Measurements from ENCODE around the gene ARHGAP26. TPM values are rescaled to one million over a fixed set of nuclear protein-coding genes. Genes with fewer than 3 reads are reported as not detected.
A peak's percentile ranks its signal among the peaks of the same experiment; 100 is the strongest.

The ARHGAP26 gene
- total and polyA plus RNA-seq, 2 donors (not counting 3 experiments of a cell fraction or from before 2014, with no cell fraction given), result 3.1 to 16.2 TPM

DNA sequence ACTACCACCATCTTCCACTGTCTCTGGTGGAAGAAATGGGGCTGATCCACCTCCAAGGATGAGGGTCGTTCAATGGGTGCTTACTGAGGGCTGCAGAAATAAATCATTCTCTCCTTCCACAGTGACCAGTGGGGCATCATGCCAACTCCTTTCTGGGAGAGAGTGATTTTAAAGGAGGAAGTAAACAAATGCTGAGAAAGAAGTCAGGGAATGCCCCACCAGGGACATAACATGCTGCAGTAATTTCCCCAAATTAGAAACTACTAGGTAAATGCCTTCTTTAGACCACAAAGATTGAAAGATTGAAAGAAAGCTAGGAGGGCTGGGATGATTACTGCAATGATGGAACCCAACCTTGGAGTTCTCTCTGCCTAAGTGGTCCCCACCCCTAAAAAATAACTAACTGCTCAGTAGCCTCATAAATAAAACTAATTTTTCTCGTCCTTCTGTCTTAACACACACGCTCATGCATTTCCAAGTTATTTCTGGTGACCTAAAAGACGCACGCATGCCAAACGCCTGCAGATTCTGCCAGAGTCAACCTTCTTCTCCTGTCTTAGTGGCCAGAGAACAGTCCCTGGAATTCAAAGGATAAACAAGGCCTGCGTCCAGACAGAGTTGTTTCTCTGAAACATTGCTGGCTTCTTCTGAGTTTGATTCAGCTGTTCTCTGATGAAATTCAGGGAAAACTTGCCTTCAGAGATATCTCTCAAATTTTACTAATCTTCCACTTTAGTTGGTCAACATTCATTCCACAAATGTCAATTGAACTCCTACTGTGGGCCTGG is 383.3 kb downstream of the ARHGAP26 start:
- Histone ChIP-seq H3K4me2 (ENCODE audit: insufficient read depth, low read length) (no peak overlapping the region), H3K27ac (ENCODE audit: insufficient read depth, low read depth, low read length) (no peak overlapping the region), H3K79me2 (ENCODE audit: control insufficient read depth, insufficient read depth, low read length) (no peaks in the 10 kb centered on the region), H3K4me3 (replicated peaks in 1 of 3; ENCODE audit: insufficient read depth in 1 of 3, low read depth in 1 of 3, low read length in 3 of 3) (no peak overlapping the region), H3K9me1 (replicated peaks; ENCODE audit: control insufficient read depth, extremely low read depth, insufficient read depth, low read length) (no peaks in the 10 kb centered on the region), H3K9ac (replicated peaks; ENCODE audit: extremely low read depth, insufficient read depth, low read length) (no peak overlapping the region), H3K27me3 (ENCODE audit: control insufficient read depth in 2 of 2, insufficient read depth in 2 of 2, low read length in 2 of 2) (no peaks in the 10 kb centered on the region), H3K36me3 (ENCODE audit: control insufficient read depth in 2 of 2, extremely low read depth in 1 of 2, insufficient read depth in 2 of 2, low read length in 2 of 2) (no peaks in the 10 kb centered on the region), H3K9me3 (replicated peaks; ENCODE audit: control insufficient read depth, insufficient read depth, low read length) (no peaks in the 10 kb centered on the region), H2AFZ (ENCODE audit: low read depth, low read length) (no peak overlapping the region), H3K4me1 (ENCODE audit: control insufficient read depth, extremely low read depth, insufficient read depth, low read length) (no peaks in the 10 kb centered on the region), H4K20me1 (replicated peaks; ENCODE audit: control insufficient read depth, extremely low read depth, insufficient read depth, low read length) (no peaks in the 10 kb centered on the region)
- no TSS peak for BruUV-seq (replicated peaks)
- ChIA-PET POLR2A (no interaction called here), CTCF (interaction anchor here (0.6 to 1.0 kb wide), 2 partner anchors 34 to 505 kb away, joined by 3 read pairs; no protein-coding TSS in a partner anchor)
- intact Hi-C loops (cut with micrococcal nuclease) (no loop called here), dilution Hi-C loops (cut with MboI; ENCODE audit: extremely low pct_ligation_motif_present, low sequenced_read_pairs) (no loop called here)
- FAIRE-seq (no peak), DNase-seq (ENCODE audit: low read depth, low spot score) (peak; percentile 10)
- TF ChIP-seq EZH2 (IDR thresholded peaks at IDR 0.05; ENCODE audit: borderline replicate concordance, low read depth, low read length, severe bottlenecking), result no peak
- no peak for TF ChIP-seq MYC (IDR thresholded peaks at IDR 0.05; ENCODE audit: low read depth, low read length)
- no peak for TF ChIP-seq GATA2 (IDR thresholded peaks at IDR 0.05; ENCODE audit: insufficient read depth, insufficient read length, low read depth, low read length)
- TF ChIP-seq POLR2A (IDR thresholded peaks at IDR 0.05; ENCODE audit: low read depth, low read length), result no peak
- TF ChIP-seq, protein P1, sequence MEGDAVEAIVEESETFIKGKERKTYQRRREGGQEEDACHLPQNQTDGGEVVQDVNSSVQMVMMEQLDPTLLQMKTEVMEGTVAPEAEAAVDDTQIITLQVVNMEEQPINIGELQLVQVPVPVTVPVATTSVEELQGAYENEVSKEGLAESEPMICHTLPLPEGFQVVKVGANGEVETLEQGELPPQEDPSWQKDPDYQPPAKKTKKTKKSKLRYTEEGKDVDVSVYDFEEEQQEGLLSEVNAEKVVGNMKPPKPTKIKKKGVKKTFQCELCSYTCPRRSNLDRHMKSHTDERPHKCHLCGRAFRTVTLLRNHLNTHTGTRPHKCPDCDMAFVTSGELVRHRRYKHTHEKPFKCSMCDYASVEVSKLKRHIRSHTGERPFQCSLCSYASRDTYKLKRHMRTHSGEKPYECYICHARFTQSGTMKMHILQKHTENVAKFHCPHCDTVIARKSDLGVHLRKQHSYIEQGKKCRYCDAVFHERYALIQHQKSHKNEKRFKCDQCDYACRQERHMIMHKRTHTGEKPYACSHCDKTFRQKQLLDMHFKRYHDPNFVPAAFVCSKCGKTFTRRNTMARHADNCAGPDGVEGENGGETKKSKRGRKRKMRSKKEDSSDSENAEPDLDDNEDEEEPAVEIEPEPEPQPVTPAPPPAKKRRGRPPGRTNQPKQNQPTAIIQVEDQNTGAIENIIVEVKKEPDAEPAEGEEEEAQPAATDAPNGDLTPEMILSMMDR (IDR thresholded peaks at IDR 0.05; ENCODE audit: extremely low read depth in 1 of 2, insufficient read depth in 1 of 2, low read depth in 1 of 2, low read length in 2 of 2), result no peak
- no peak for TF ChIP-seq POLR2AphosphoS5 (IDR thresholded peaks at IDR 0.05; ENCODE audit: insufficient read depth, low read depth, low read length)
